ENCODE results near the gene NGEF. TPM values are rescaled to one million over a fixed set of nuclear protein-coding genes. Genes with fewer than 3 reads are reported as not detected.

The NGEF gene
- total RNA-seq, 1 donor from 2014 or later, result 0.53 TPM

DNA sequence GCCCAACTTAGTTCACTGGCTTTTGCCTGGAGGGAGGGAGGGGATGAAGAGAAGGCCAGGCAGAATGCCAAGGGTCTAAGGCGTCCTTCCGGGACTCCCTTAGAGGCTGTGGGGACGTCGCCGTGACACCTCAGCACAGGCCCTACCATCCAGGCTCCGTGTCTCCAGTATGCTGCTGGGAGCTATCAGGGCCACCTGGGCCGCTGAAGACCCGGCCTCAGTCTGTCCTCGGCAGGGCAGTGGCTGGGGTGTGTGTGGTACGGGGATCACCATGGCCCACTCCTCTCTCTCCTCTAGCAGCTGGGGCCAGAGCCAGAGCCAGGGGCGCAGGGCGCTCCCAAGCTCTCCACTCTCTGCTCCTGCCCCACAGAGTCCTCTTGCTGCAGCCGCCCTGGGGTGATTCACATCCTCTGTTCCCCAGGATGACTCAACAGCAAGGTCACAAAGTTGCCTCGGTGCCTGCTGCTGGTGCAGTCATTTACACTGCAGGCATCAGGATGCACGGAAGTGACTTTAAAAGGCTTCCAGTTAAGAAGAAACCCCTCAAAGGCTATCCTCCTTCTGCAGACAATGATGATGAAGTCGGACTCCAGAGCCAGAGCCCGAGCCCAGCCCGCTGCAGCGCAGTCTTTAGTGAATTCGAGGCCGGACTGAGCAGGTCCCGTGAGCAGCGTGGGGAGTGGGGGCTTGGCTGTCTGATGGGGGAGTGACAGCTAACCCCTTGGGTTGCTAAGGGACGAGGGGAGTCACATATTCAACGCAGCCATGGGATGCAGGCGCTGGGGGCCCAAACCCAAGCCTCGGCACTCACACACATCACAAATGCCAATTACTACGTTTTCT is 111.1 kb downstream of the NGEF start:
- FAIRE-seq, result peak; percentile 96
- TF ChIP-seq, protein P1, sequence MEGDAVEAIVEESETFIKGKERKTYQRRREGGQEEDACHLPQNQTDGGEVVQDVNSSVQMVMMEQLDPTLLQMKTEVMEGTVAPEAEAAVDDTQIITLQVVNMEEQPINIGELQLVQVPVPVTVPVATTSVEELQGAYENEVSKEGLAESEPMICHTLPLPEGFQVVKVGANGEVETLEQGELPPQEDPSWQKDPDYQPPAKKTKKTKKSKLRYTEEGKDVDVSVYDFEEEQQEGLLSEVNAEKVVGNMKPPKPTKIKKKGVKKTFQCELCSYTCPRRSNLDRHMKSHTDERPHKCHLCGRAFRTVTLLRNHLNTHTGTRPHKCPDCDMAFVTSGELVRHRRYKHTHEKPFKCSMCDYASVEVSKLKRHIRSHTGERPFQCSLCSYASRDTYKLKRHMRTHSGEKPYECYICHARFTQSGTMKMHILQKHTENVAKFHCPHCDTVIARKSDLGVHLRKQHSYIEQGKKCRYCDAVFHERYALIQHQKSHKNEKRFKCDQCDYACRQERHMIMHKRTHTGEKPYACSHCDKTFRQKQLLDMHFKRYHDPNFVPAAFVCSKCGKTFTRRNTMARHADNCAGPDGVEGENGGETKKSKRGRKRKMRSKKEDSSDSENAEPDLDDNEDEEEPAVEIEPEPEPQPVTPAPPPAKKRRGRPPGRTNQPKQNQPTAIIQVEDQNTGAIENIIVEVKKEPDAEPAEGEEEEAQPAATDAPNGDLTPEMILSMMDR (IDR thresholded peaks at IDR 0.05; ENCODE audit: insufficient read depth, low read length, severe bottlenecking), result no peak

DNA sequence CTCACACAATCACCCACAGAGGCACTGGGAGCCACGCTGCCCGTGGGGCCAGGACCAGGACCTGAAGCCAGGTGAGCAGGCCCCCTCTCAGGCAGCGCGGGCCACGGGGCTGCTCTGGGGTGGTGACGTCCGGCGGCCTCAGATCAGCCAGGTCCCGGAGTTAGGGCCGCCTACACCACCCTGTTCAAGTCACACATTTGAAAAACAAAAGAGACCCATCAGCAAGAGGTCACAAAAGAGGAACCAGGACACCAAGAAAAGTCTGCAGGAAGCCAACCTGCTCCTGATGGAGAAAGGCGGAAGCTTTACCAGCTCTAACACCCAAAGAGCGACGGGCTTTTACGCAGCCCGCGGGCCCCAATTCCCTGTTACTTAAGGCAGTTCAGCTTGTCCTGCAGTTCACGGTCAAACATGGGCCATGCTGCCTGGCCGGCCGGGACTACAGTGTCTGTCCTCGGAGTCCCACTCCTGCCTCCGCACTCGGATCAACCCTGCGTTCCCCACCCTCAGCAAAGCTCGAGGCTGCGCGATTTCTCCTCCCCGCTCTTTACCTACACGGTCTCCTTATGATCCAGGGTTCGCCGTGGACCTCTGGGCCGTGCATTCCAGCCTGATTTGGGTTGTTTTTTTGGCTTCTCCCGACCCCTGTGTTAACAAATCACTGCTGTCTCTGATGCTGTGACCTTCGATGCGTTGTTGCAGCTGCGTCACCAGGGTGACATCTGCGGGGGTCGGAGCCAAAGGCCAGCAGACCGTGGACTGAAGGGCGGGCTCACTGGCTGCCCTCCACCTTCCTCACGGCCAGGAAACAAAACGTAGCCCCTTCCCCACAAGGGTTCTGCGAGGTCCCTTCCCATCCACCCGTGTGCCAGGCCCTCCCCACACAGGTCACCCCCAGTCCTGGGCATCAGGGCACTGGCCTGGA is 112.0 kb downstream of the NGEF start:
- DNase-seq (ENCODE audit: low read depth) (no peak), FAIRE-seq (no peak)
- H3K27me3 ChIP-seq (ENCODE audit: control insufficient read depth, insufficient read depth, low read length), result no peaks in the 10 kb centered on the region
- H3K36me3 ChIP-seq (ENCODE audit: control insufficient read depth, insufficient read depth, low read length), result no peaks in the 10 kb centered on the region
- TF ChIP-seq, protein P1 (IDR thresholded peaks at IDR 0.05; ENCODE audit: insufficient read depth, low read length, severe bottlenecking), result no peak
- H3K4me3 ChIP-seq (ENCODE audit: low read depth, low read length), result no peak overlapping the region

More for the DNA sequence above, 111.1 kb downstream of the NGEF start:
- H3K4me3 ChIP-seq (ENCODE audit: low read depth, low read length), result no peak overlapping the region
- peak; percentile 88 for DNase-seq (ENCODE audit: low read depth)
- no peaks in the 10 kb centered on the region for H3K36me3 ChIP-seq (ENCODE audit: control insufficient read depth, insufficient read depth, low read length)
- no peaks in the 10 kb centered on the region for H3K27me3 ChIP-seq (ENCODE audit: control insufficient read depth, insufficient read depth, low read length)

DNA sequence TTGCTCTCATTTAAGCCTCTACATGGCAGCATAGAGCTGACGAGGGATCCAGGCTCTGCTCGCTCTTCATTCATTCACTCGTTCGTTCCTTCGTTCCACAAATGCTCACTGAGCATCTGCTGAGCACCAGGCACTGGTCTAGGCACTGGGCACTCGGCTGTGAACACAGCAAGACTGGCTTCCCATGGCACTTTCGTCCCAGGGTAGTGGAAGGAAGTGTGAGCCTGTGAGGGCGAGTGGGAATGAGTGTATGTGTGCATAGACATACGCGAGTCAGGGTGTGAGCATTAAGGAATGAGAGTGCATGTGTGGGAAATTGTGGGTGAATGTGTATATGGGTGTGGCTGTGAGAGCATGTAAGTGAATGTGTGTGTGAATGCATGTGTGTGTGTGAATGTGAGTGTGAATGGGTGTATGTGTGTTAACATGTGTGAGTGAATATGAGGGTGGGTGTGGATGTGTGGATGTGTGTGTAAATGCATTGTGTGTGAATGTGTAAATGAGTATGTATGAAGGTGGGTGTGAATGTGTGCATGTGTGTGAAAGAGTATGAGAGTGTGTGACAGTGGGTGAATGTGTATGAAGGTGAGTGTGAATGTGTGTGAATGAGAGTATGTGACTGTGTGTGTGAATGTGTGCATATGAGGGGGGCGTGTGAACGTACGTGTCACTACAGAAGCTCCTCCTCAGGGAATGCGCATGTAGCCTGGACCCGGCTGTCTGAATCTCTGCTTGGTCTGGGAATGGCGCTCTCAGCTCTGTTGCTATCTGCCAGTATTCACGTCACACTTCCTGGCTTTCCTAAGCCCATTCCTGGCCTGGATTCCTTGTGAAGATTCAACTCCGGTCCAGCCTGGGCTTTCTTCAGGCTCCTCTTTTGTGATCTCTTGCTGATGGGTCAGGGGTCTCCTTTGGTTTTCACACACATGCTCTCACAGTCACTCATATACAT is 114.2 kb downstream of the NGEF start:
- H3K4me3 ChIP-seq (ENCODE audit: low read depth, low read length), result no peak overlapping the region
- TF ChIP-seq, protein P1 (IDR thresholded peaks at IDR 0.05; ENCODE audit: insufficient read depth, low read length, severe bottlenecking), result no peak
- no peaks in the 10 kb centered on the region for H3K36me3 ChIP-seq (ENCODE audit: control insufficient read depth, insufficient read depth, low read length)
- DNase-seq (ENCODE audit: low read depth), result no peak
- no peaks in the 10 kb centered on the region for H3K27me3 ChIP-seq (ENCODE audit: control insufficient read depth, insufficient read depth, low read length)
- FAIRE-seq, result peak; percentile 43

DNA sequence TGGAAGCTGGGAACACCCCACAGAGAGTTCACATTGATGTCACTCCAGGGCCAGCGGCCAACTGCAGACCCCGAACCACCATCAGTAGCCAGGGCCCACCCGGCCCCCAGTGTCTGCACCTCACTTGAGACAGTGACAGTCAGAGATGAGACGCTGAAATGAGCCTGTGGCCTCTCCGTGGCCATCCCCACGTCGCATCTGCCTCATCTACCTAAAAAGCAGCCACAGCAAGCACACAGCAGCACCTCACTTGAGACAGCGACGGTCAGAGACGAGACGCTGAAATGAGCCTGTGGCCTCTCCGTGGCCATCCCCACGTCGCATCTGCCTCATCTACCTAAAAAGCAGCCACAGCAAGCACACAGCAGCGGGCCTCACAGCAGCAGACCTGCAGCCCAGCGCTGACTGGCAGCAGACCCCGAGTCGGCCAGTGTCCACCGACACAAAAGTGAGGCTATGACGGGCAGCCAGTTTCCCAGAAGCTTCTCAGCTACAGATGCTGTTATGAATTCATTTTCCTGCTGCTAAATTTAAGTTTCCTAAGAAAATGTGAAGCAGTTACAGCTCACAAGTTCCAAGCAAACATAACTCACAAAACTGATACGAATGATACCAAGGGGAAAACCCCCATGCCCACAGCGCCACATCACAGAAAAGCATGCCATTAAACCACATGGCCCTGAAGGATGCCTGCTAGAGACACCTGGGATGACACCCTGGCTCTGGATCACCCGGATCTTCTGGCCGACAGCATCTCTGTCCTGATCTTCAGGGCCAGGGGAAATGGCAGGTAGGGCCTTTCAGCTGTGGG is 115.3 kb downstream of the NGEF start:
- TF ChIP-seq, protein P1 (IDR thresholded peaks at IDR 0.05; ENCODE audit: insufficient read depth, low read length, severe bottlenecking), result no peak
- DNase-seq (ENCODE audit: low read depth) (no peak), FAIRE-seq (peak; percentile 89)
- Histone ChIP-seq H3K27me3 (ENCODE audit: control insufficient read depth, insufficient read depth, low read length) (no peaks in the 10 kb centered on the region), H3K4me3 (ENCODE audit: low read depth, low read length) (no peak overlapping the region), H3K36me3 (ENCODE audit: control insufficient read depth, insufficient read depth, low read length) (no peaks in the 10 kb centered on the region)
